Astrocyte (in vitro differentiated cells and primary cell): Measurements from ENCODE around the gene EPHB1.

Experiments used
- CTCF ChIP-seq: IDR thresholded peaks from 2 replicates; pipeline ENCODE4 v1.5.1; 2011; ENCODE audit warnings: low read depth, mild to moderate bottlenecking, inconsistent platforms, low read length, moderate library complexity; ENCODE audit not compliant: insufficient read depth
- EZH2 ChIP-seq: IDR thresholded peaks from 2 replicates; pipeline ENCODE4 v1.6.1; 2012; ENCODE audit warnings: mild to moderate bottlenecking, low read length, inconsistent platforms; ENCODE audit not compliant: insufficient read depth

DNA sequence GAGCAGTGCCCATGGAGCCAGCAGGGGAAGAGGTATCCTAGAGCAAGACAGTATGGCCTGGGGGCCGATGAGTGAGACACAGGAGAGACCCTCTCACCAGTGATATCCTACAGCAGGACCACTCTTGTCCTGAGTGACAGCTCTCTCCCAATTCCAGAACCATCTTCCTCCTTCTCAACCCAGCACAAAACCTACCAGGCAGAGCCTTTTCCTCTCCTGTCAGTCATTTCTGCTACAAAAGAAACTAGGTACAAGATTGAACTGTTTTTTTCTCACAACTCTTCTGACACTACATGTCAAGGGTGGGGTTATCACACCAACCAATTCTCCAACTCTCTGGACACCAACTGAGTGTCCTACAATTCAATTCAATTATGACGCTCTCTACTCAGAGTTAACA, 506.6 kb downstream of the EPHB1 start:
- TF ChIP-seq CTCF (no peak), EZH2 (no peak)
